ENCODE measurements around the gene AUTS2.

AUTS2 gene

GRCh38 chr7:70657571-70657970 is 1059.3 kb downstream of the AUTS2 start:
- DNase-seq, result no peak

- DNase-seq, result no peak
Observed at GRCh38 chr7:70657989-70658632, 1059.8 kb downstream of the AUTS2 start.

GRCh38 chr7:70659263-70659662 is 1061.0 kb downstream of the AUTS2 start:
- no peak for DNase-seq

- DNase-seq, result peak; percentile 6
Observed at GRCh38 chr7:70660154-70660818, 1062.0 kb downstream of the AUTS2 start.

GRCh38 chr7:70660819-70661191 is 1062.5 kb downstream of the AUTS2 start:
- DNase-seq, result no peak

GRCh38 chr7:70663680-70664079 is 1065.4 kb downstream of the AUTS2 start:
- DNase-seq, result no peak

GRCh38 chr7:70665997-70666396 is 1067.7 kb downstream of the AUTS2 start:
- DNase-seq, result peak; percentile 25

GRCh38 chr7:70667406-70667805 is 1069.1 kb downstream of the AUTS2 start:
- no peak for DNase-seq

GRCh38 chr7:70668606-70669358 is 1070.5 kb downstream of the AUTS2 start:
- DNase-seq, result no peak

GRCh38 chr7:70669854-70670253 is 1071.6 kb downstream of the AUTS2 start:
- DNase-seq, result no peak

GRCh38 chr7:70670288-70670687 is 1072.0 kb downstream of the AUTS2 start:
- no peak for DNase-seq

- peak; percentile 51 for DNase-seq
Observed at GRCh38 chr7:70673778-70674570, 1075.7 kb downstream of the AUTS2 start.

GRCh38 chr7:70674571-70675010 is 1076.3 kb downstream of the AUTS2 start:
- no peak for DNase-seq

GRCh38 chr7:70676243-70676642 is 1078.0 kb downstream of the AUTS2 start:
- no peak for DNase-seq

GRCh38 chr7:70678621-70679251 is 1080.5 kb downstream of the AUTS2 start:
- no peak for DNase-seq

GRCh38 chr7:70679661-70680060 is 1081.4 kb downstream of the AUTS2 start:
- no peak for DNase-seq

- no peak for DNase-seq
Observed at GRCh38 chr7:70680306-70680705, 1082.0 kb downstream of the AUTS2 start.

GRCh38 chr7:70680743-70681468 is 1082.6 kb downstream of the AUTS2 start:
- DNase-seq, result peak; percentile 30

- DNase-seq, result no peak
Observed at GRCh38 chr7:70681469-70682350, 1083.4 kb downstream of the AUTS2 start.

- DNase-seq, result no peak
Observed at GRCh38 chr7:70684173-70684572, 1085.9 kb downstream of the AUTS2 start.

- DNase-seq, result no peak
Observed at GRCh38 chr7:70693321-70693685, 1095.0 kb downstream of the AUTS2 start.

Data from NCI-H82 (cell line).